ENCODE measurements around the gene PEX14.

DNA sequence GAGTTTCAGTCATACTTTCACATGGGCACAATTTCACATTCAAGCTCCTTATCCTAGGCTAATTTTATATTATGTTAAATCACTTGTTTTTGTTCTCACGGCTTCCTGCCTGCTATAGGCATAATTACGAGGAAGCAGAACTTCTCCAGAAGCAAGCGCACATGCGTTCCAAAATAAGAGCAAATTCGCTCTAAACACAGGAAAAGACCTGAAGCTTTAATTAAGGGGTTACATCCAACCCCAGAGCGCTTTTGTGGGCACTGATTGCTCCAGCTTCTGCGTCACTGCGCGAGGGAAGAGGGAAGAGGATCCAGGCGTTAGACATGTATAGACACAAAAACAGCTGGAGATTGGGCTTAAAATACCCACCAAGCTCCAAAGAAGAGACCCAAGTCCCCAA lies 25.0 kb upstream of the PEX14 start, which contains the start of gene CORT:
- TF ChIP-seq, protein P1, sequence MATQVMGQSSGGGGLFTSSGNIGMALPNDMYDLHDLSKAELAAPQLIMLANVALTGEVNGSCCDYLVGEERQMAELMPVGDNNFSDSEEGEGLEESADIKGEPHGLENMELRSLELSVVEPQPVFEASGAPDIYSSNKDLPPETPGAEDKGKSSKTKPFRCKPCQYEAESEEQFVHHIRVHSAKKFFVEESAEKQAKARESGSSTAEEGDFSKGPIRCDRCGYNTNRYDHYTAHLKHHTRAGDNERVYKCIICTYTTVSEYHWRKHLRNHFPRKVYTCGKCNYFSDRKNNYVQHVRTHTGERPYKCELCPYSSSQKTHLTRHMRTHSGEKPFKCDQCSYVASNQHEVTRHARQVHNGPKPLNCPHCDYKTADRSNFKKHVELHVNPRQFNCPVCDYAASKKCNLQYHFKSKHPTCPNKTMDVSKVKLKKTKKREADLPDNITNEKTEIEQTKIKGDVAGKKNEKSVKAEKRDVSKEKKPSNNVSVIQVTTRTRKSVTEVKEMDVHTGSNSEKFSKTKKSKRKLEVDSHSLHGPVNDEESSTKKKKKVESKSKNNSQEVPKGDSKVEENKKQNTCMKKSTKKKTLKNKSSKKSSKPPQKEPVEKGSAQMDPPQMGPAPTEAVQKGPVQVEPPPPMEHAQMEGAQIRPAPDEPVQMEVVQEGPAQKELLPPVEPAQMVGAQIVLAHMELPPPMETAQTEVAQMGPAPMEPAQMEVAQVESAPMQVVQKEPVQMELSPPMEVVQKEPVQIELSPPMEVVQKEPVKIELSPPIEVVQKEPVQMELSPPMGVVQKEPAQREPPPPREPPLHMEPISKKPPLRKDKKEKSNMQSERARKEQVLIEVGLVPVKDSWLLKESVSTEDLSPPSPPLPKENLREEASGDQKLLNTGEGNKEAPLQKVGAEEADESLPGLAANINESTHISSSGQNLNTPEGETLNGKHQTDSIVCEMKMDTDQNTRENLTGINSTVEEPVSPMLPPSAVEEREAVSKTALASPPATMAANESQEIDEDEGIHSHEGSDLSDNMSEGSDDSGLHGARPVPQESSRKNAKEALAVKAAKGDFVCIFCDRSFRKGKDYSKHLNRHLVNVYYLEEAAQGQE (IDR thresholded peaks at IDR 0.05; ENCODE audit: insufficient read depth in 1 of 2, low read depth in 2 of 2, low read length in 2 of 2), result no peak
- TF ChIP-seq POLR2AphosphoS5 (IDR thresholded peaks at IDR 0.05; ENCODE audit: low read depth, low read length) (no peak), TAF1 (IDR thresholded peaks at IDR 0.05; ENCODE audit: borderline replicate concordance, insufficient read depth, low read length) (no peak), SIN3A (IDR thresholded peaks at IDR 0.05; ENCODE audit: borderline replicate concordance, insufficient read depth, low read length) (no peak)
